Activated T-cell treated with anti-CD3 and anti-CD28 coated beads, Interleukin-2, amount 50 U/mL, for 1 hour (primary cell): Measurements from ENCODE around the gene DIAPH3.
"Not testable (repeated sequence)": the region's sequence is repeated elsewhere in the genome, so short reads cannot be mapped to it uniquely, and the experiment has no call there.

Experiments
- DNase-seq: peaks from one replicate; pipeline ENCODE4 v3.0.0-alpha.2; 2020

Gene DIAPH3

DNA sequence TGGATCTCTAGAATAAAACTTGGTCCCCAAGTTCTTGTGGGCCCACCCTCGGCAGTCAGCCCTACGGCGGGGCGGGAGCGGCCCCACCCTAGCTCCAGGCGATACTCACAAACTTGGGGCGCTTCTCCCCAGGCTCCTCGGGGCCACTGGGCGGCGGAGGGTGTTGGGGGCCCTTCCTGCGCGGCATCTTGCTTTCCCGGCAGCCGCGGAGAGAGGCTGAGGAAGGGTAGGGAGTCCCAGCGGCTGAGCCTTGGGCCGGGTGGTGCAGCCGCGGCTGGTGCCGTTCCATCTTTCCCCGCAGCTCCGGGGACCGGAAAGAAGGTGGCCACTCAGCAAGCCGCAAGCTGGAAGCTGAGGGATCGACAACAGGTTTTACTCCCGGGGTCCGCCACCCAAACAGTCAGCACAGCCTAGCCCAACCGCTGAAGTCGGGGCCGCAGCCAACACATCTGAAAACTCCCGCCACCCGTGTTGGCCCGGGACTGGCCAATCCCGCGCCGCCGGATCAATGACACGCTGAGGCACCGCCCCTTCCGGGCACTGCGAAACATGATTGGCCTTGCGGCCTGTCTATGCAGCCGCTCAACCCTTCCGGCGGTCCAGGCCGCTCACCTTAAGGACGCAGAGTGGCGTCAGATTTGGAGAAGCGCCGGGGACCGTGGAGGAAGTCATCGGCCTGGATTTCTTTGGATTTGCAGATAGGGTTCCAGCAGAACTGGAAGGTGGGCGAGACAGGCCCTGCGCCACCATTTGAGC, at the start of gene DIAPH3:
DIAPH3 (minus strand) TSS at position 451 of the 756 bp plus-strand sequence; CDS start at position 289, 162 bp downstream.
- peak; percentile 92 for DNase-seq

- DNase-seq = no peak
These were observed 49.6 kb upstream of the DIAPH3 start for GRCh38 chr13:60213236-60213744.

DNA sequence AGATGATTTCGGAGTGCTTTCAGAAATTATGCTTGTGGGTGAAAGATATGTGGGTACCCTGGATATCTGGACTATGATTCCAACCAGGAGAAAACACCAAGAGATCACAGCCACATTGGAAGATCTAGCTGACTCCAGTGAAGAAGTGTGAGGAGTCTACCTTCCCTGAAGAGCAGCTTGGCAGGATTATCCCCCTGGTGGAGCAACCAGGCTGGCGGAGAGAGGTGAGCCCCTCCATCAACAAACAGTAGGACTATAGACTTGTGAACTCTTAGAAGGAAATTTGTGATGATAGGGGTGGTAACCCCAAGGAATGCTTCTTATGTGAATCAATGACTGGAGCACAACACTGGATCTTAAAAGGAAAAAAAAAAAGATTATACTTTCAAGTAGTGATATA, 47.8 kb upstream of the DIAPH3 start:
- no peak for DNase-seq

DNA sequence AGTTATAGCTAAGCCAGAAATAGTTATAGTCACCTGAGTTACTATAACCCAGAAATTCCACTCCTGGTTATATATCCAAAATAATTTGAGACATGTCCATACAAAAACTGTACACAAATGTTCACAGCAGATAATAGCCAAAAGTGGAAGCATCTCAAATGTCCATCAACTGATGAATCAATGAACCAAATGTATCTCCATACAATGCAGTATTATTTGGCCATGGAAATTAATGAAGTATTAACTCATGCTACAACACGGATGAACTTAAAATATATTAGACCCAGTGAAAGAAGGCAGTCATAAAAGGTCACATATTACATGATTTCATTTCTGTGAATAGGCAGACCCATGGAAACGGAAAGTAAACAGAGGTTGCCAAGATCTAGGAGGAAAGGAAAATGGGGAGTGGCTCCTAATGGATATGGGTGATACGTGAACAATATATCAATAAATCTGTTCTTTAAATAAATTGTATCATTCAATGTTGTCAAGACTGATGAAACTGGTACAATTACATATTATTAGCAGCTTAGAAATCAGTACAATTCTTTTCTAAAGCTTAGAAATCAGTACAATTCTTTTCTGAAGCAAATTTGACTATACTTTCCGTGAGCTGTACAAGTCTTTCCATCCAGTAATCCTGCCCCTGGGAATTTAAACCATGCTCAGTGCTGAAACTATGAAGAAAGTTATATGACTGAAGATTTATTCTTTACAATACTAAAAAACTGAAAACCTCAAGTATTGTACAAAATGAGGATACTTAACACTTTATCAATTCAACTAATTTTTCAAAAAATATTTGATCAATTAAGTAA, 47.0 kb upstream of the DIAPH3 start:
- DNase-seq = no peak

DNA sequence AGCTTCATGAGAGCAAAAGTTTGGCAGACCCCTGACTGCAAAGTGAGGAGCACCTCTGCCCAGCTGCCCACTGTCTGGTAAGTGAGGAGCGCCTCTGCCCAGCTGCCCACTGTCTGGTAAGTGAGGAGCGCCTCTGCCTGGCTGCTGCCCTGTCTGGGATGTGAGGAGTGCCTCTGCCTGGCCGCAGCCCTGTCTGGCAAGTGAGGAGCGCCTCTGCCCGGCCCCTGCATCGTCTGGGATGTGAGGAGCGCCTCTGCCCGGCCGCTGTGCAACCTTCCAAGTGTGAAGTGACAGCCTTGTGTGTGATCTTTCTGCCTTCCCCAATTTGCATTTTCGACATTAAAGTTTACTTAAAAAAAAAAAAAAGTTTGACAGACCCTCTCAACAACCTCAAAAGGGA, 41.8 kb upstream of the DIAPH3 start:
- DNase-seq = not testable (repeated sequence)

DNA sequence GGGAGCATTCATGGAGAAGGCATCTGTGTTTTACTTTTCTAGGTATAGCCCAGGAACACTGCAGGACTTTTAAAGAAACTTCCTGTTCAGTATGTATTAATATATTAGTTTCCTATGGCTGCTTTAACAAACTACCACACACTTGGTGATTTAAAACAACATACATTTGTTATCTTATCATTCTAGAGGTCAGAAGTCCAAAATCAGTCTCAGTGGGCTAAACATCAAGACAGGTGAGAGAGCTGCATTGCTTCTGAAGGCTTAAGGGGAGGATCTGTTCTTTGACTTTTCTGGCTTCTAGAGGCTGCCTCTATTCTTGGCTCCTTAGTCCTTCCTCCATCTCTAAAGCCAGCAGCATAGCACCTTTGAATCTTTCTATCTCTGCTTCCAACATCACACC, 37.6 kb upstream of the DIAPH3 start:
- DNase-seq = no peak

DNA sequence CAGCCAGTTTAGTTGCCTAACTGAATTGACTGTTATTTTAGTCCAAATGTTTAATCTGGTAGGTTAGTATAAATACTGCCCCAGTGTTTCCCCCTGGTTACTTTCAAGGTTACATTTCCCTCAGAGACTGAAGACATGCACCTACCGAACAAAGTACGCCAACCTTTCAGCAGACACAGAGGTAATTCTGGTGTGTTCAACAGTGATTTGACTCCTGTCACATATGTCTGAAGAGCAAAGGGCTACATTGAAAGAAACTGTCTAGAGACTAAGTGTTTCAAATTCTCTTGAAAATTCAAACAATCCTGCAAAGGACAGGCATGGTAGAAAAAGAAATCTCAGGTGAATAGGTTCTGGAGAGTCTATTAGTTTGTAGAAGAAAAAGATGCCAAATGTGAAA, 32.2 kb upstream of the DIAPH3 start:
- not testable (repeated sequence) for DNase-seq

GRCh38 chr13:60182907-60183306, 19.2 kb upstream of the DIAPH3 start:
- DNase-seq = no peak

GRCh38 chr13:60178327-60178726, 14.6 kb upstream of the DIAPH3 start:
- no peak for DNase-seq

DNA sequence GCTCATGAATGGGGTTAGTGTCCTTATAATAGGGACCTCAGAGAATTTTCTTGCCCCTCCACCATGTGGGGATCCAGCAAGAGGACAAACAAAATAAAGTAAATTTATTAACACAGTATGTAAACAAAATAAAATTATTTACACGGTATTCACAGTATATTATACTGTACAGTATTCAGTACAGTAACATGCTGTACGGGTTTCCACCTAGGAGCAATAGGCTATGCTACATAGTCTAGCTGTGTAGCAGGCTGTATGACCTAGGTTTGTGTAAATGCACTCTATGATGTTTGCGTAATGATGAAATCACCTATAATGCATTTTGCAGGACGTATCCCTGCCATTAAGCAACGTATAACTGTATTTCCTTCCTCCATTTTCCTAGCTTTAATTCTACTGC, 11.8 kb upstream of the DIAPH3 start:
- no peak for DNase-seq

GRCh38 chr13:60174113-60174512, 10.4 kb upstream of the DIAPH3 start:
- no peak for DNase-seq

DNA sequence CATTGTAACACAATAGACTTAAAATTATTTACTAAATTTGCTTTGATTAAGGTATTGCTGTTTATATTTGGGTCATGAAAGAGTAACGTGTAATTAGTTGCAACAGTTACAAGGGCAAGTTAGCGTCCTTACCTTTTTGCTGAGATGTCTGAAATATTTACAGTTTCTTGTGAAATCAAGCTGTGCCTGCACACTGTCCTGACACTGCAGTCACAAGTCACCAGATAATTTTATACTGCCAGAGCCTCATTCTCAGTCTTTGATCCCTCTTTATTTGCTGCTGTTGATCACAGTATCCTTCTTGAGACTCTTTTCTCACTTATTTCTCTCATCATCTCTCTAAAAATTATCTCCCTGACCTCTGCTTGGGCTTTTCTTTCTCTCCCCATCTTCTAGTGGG, 8.4 kb upstream of the DIAPH3 start:
- no peak for DNase-seq

- DNase-seq = no peak
These were observed 6.7 kb upstream of the DIAPH3 start for GRCh38 chr13:60170414-60170813.

DNA sequence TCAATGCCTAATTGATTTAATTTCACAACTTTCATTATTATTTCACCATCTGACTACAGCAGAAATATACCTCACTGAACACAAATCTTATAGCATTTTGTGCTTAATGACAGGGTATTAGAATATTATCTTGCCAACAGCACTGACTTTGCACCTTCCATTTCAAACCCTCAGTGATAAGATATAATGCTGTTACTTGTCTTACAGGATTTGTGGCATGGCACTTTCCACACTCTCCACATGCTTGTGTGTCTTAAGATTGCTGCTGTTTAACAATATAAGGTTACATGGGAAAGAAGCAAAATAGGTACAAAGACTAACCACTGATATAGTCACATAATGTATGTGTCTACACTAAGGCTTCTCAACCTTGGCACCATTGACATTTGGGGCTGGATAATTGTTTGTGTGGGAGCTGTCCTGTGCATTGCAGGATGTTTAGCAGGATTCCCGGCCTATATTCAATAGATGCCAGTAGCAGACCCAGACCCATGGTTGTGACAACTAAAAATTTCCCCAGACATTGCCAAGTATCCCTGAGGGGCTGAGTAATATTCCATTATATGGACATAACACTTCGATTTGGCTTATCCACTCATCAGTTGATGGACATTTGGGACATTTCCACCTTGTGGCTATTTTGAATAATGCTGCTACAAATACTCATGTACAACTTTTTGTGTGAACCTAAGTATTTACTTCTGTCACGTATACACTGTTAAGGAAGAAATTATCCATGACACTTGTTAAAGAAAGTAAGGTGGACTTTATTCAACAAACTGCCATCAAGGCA, 5.7 kb upstream of the DIAPH3 start:
- no peak for DNase-seq

GRCh38 chr13:60167121-60167520, 3.4 kb upstream of the DIAPH3 start:
- no peak for DNase-seq

DNA sequence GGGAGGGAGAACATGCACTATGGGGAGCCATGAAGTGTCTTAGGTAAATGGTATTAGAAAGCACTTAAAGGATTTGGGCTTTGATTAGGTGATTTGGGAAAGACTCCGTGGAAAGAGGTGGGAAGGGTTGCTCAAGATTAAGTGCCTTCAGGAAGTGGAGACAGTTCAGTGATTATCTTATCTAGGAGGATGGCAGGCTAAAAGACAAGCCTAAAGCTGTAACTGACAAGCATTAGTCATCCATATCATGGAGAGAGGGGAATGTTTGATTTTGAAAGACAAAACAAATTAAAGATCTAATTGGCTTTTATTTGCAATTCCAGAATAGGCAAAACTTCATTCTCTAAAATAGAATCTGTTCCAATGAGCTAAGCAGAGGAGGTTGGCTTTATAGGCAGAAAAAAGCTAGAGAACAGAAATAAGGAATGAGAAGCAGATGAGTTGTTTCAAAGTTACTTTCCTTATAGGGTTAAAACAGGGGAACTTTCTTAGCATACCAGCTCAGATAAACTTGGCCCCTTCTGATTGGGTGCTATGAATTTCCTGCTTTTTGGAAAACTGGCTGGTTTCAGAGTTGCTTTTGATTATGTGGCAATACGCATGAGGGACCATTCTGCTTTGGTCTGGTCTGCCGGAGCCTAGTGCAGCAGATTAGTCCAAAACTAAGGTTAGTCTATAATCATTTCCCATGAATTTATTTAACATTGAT, 1.8 kb upstream of the DIAPH3 start:
- no peak for DNase-seq

DNA sequence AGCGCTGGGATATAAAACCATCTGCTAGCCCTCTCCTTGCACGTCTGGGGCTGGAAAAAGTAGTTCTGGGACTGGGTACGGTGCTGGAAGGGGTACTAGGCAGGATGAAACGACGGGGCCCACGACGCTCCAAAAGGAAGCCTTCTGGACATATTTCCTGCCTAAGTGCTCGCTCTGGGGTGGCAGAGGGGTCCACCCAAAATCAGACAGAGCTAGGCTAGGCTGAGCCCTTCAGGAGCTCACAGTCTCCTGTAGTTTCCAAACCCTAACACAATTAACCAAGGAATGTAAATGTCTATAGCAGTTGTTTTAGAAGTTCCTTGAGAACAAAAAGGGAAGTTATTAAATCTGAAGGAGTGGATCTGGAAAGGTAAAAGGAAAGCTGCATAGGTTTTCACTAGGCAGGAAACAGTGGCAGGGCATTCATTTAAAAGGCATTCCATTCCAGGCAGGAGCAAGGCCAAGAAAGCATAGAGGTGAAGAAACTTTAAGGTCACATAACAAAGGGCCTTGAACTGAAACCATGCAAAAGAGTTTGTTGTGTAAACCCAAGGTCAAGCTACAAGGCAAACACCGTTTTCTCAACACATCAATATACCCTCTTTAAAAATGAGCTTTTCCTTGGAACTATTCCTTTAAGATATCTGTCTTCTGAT, 634 bp upstream of the DIAPH3 start:
- no peak for DNase-seq

GRCh38 chr13:60162096-60162495, 1.6 kb downstream of the DIAPH3 start:
- no peak for DNase-seq

DNA sequence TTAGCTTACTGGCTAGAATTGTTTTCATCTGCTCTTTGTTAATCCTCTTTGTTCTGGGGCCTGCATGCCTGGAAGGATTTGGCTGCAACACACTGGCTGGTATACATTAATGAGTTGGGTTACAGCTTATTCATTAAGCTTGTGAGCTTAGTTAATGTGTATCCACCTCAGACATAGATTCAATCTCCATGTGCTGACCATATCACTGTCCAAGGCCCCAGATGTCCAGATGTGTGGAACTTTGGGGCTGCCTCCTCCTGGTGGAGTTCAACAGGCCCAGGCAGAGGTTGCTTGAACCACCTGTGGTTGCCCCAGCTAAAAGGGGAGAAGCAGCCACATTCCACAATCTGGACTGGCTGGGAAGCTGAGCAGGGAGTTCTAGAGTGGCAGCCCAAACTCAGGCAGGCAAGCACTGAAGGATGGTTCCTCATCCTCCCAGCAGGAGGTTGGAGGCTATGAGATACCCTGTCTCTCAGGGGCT, 5.4 kb downstream of the DIAPH3 start:
- no peak for DNase-seq

DNA sequence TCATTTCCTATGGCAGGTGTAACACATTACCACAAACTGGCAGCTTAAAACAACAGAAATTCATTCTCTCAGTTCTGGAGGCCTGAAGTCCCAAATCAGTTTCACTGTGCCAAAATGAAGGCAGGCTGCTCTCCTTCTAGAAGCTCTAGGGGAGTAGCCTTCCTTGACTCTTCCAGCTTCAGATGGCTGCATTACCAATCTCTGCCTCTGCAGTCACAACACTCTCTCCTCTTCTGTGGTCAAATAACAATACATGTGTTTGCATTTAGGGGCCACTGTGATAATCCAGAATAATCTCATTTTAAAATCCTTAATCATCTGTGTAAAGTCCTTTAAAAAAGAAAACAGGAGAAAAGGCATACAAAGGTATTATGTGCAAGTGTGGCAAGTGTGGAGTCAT, 7.8 kb downstream of the DIAPH3 start:
- DNase-seq = no peak

GRCh38 chr13:60152904-60153303, 10.8 kb downstream of the DIAPH3 start:
- no peak for DNase-seq

DNA sequence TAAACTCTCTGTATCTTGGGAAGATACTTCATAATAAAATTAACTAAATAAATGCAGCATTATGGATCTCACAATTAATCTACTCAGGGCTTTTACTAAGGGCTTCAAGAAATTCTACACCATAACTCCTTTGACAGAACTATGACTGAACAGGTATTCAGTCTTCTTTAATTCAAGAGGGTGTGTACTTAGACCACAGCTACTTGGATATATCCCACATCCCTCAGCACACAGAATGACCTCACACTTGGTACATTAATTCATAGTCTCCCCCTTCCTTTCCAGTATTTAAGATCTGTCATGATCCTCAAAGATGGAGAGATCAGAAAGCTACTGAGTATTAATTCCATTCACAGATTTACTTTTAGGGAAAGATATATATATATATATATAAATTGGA, 11.6 kb downstream of the DIAPH3 start:
- no peak for DNase-seq
